Vagina (tissue), 2 donors: ENCODE data around the gene NFIA. TPM values are rescaled to one million over a fixed set of nuclear protein-coding genes. Genes with fewer than 3 reads are reported as not detected.

ENCODE experiments used
- DNase-seq, 2 donors: peaks; one replicate each; pipeline ENCODE4 v3.0.0-alpha.2; 2017; ENCODE audit errors: extremely low spot score in 2 of 2
- H3K27ac ChIP-seq: fragments of 200-600 bp; sonication (generic); one replicate; pipeline ENCODE4 v1.5.1; 2019
- H3K27me3 ChIP-seq: fragments of 200-600 bp; sonication (generic); one replicate; pipeline ENCODE4 v1.5.1; 2019
- H3K36me3 ChIP-seq, 2 donors: fragments of 200-600 bp; sonication (generic); one replicate each; pipeline ENCODE4 v1.5.1; 2017 to 2019
- H3K4me1 ChIP-seq: fragments of 200-600 bp; sonication (generic); one replicate; pipeline ENCODE4 v1.5.1; 2019
- H3K4me3 ChIP-seq, 2 donors: fragments of 200-600 bp; sonication (generic); 1 replicate in 1 of 2; 2 replicates in 1 of 2; pipeline ENCODE4 v1.5.1; 2016 to 2019
- H3K9me3 ChIP-seq: fragments of 200-600 bp; sonication (generic); one replicate; pipeline ENCODE4 v1.5.1; 2019
- CTCF ChIP-seq, 3 experiments: fragments of 450-650 bp in 2 of 3; fragments of 200-600 bp in 1 of 3; sonication (generic) in 1 of 3; IDR thresholded peaks; one replicate each; pipeline ENCODE4 v1.5.1; 2017 to 2019; ENCODE audit warnings: antibody characterized with exemption in 3 of 3, mild to moderate bottlenecking in 2 of 3, moderate library complexity in 2 of 3
- POLR2A ChIP-seq, 2 donors: fragments of 450-650 bp; IDR thresholded peaks; one replicate each; pipeline ENCODE4 v1.6.1; 2017; ENCODE audit warnings: antibody characterized with exemption in 2 of 2, mild to moderate bottlenecking in 2 of 2, moderate library complexity in 2 of 2
- POLR2AphosphoS5 ChIP-seq, 2 donors: sonication (generic); formaldehyde crosslinking; IDR thresholded peaks; one replicate each; pipeline ENCODE4 v1.9.0; 2017; ENCODE audit warnings: antibody characterized with exemption in 2 of 2, mild to moderate bottlenecking in 2 of 2, low read depth in 1 of 2; ENCODE audit not compliant: insufficient read depth in 1 of 2
- intact Hi-C: fragments of 100-400 bp; cut with DNase I; formaldehyde crosslinking; loops from one replicate; pipeline ENCODE4 v1.15.1; 2023
- total RNA-seq: library from RNA; depleted of rRNA; stranded (reverse); fragments of >200 nt; gene quantifications from one replicate; pipeline ENCODE4 v1.2.3, GENCODE V29; 2016

The NFIA gene
- total RNA-seq, 1 donor from 2014 or later: 59.2 TPM

GRCh38 chr1:61143821-61144424 is 61.6 kb downstream of the NFIA start:
- DNase-seq: no peak
- Histone ChIP-seq H3K9me3 (no peaks in the 10 kb centered on the region), H3K4me3 (no peak overlapping the region), H3K4me1 (peaks cover 57% of the 10 kb centered on the region), H3K27ac (peak overlapping the region; percentile 36), H3K27me3 (no peaks in the 10 kb centered on the region), H3K36me3 (no peaks in the 10 kb centered on the region)
- intact Hi-C loops: no loop called here
- no peak for TF ChIP-seq POLR2AphosphoS5 (IDR thresholded peaks at IDR 0.05; ENCODE audit: insufficient read depth in 1 of 2, low read depth in 1 of 2)
- no peak for TF ChIP-seq CTCF (IDR thresholded peaks at IDR 0.05)
- no peak for TF ChIP-seq POLR2A (IDR thresholded peaks at IDR 0.05)

- H3K36me3 ChIP-seq: no peaks in the 10 kb centered on the region
- H3K4me3 ChIP-seq: no peak overlapping the region
- H3K27ac ChIP-seq: no peak overlapping the region
- H3K9me3 ChIP-seq: no peaks in the 10 kb centered on the region
- no peaks in the 10 kb centered on the region for H3K27me3 ChIP-seq
- intact Hi-C loops: no loop called here
- no peak for DNase-seq
- peaks cover 47% of the 10 kb centered on the region for H3K4me1 ChIP-seq
- TF ChIP-seq CTCF (IDR thresholded peaks at IDR 0.05) (no peak), POLR2AphosphoS5 (IDR thresholded peaks at IDR 0.05; ENCODE audit: insufficient read depth in 1 of 2, low read depth in 1 of 2) (peak in 1 of 2 donors; percentile 50)
Measured at GRCh38 chr1:61149010-61149860, 66.9 kb downstream of the NFIA start.

- intact Hi-C loops: no loop called here
- H3K4me1 ChIP-seq: peaks cover 56% of the 10 kb centered on the region
Measured at GRCh38 chr1:61151565-61151964, 69.2 kb downstream of the NFIA start.

GRCh38 chr1:61152066-61152465 is 69.7 kb downstream of the NFIA start:
- intact Hi-C loops: no loop called here
- no peak overlapping the region for H3K4me3 ChIP-seq
- H3K36me3 ChIP-seq: no peaks in the 10 kb centered on the region
- no peaks in the 10 kb centered on the region for H3K9me3 ChIP-seq
- DNase-seq: no peak
- no peak overlapping the region for H3K27ac ChIP-seq
- no peaks in the 10 kb centered on the region for H3K27me3 ChIP-seq
- TF ChIP-seq POLR2AphosphoS5 (IDR thresholded peaks at IDR 0.05; ENCODE audit: insufficient read depth in 1 of 2, low read depth in 1 of 2) (no peak), POLR2A (IDR thresholded peaks at IDR 0.05) (no peak), CTCF (IDR thresholded peaks at IDR 0.05) (no peak)
- peaks cover 61% of the 10 kb centered on the region for H3K4me1 ChIP-seq

More at GRCh38 chr1:61151565-61151964, 69.2 kb downstream of the NFIA start:
- Histone ChIP-seq H3K36me3 (no peaks in the 10 kb centered on the region), H3K27me3 (no peaks in the 10 kb centered on the region), H3K4me3 (no peak overlapping the region), H3K27ac (no peak overlapping the region), H3K9me3 (no peaks in the 10 kb centered on the region)
- TF ChIP-seq POLR2AphosphoS5 (IDR thresholded peaks at IDR 0.05; ENCODE audit: insufficient read depth in 1 of 2, low read depth in 1 of 2) (no peak), POLR2A (IDR thresholded peaks at IDR 0.05) (no peak), CTCF (IDR thresholded peaks at IDR 0.05) (no peak)
- DNase-seq: no peak
